ENCODE results near the gene LRMDA. TPM values are rescaled to one million over a fixed set of nuclear protein-coding genes. Genes with fewer than 3 reads are reported as not detected.

Gene LRMDA
- total and polyA plus RNA-seq, 2 donors (not counting 3 experiments of a cell fraction or from before 2014, with no cell fraction given), result 9.7 to 18.0 TPM

- Histone ChIP-seq H3K9ac (replicated peaks; ENCODE audit: extremely low read depth, insufficient read depth, low read length) (no peak overlapping the region), H3K9me1 (replicated peaks; ENCODE audit: control insufficient read depth, extremely low read depth, insufficient read depth, low read length) (no peaks in the 10 kb centered on the region), H2AFZ (ENCODE audit: low read depth, low read length) (no peak overlapping the region), H3K79me2 (ENCODE audit: control insufficient read depth, insufficient read depth, low read length) (no peaks in the 10 kb centered on the region), H4K20me1 (replicated peaks; ENCODE audit: control insufficient read depth, extremely low read depth, insufficient read depth, low read length) (no peaks in the 10 kb centered on the region), H3K9me3 (replicated peaks; ENCODE audit: control insufficient read depth, insufficient read depth, low read length) (no peaks in the 10 kb centered on the region), H3K4me1 (ENCODE audit: control insufficient read depth, extremely low read depth, insufficient read depth, low read length) (no peaks in the 10 kb centered on the region), H3K27me3 (ENCODE audit: control insufficient read depth in 2 of 2, insufficient read depth in 2 of 2, low read length in 2 of 2) (no peaks in the 10 kb centered on the region), H3K36me3 (ENCODE audit: control insufficient read depth in 2 of 2, extremely low read depth in 1 of 2, insufficient read depth in 2 of 2, low read length in 2 of 2) (no peaks in the 10 kb centered on the region), H3K4me2 (ENCODE audit: insufficient read depth, low read length) (no peak overlapping the region), H3K27ac (ENCODE audit: insufficient read depth, low read depth, low read length) (no peak overlapping the region), H3K4me3 (replicated peaks in 1 of 3; ENCODE audit: insufficient read depth in 1 of 3, low read depth in 1 of 3, low read length in 3 of 3) (no peak overlapping the region)
- intact Hi-C loops (cut with micrococcal nuclease) (no loop called here), dilution Hi-C loops (cut with MboI; ENCODE audit: extremely low pct_ligation_motif_present, low sequenced_read_pairs) (no loop called here)
- no peak for TF ChIP-seq GATA2 (IDR thresholded peaks at IDR 0.05; ENCODE audit: insufficient read depth, insufficient read length, low read depth, low read length)
- no peak for TF ChIP-seq POLR2AphosphoS5 (IDR thresholded peaks at IDR 0.05; ENCODE audit: insufficient read depth, low read depth, low read length)
- TF ChIP-seq EZH2 (IDR thresholded peaks at IDR 0.05; ENCODE audit: borderline replicate concordance, low read depth, low read length, severe bottlenecking), result no peak
- no peak for TF ChIP-seq MAX (IDR thresholded peaks at IDR 0.05; ENCODE audit: insufficient read depth, insufficient read length)
- FAIRE-seq, result no peak
- POLR2A ChIA-PET, result no interaction called here
- no peak for DNase-seq (ENCODE audit: low read depth, low spot score)
- no TSS peak for BruUV-seq (replicated peaks)
- CTCF ChIA-PET, result interaction anchor here (1.4 kb wide), 1 partner anchor 15 kb away, joined by 4 read pairs; no protein-coding TSS in a partner anchor
Measured at GRCh38 chr10:75803121-75803520, 371.7 kb downstream of the LRMDA start.

GRCh38 chr10:75803816-75804552, 372.6 kb downstream of the LRMDA start:
- Histone ChIP-seq H2AFZ (ENCODE audit: low read depth, low read length) (no peak overlapping the region), H4K20me1 (replicated peaks; ENCODE audit: control insufficient read depth, extremely low read depth, insufficient read depth, low read length) (no peaks in the 10 kb centered on the region), H3K9me1 (replicated peaks; ENCODE audit: control insufficient read depth, extremely low read depth, insufficient read depth, low read length) (no peaks in the 10 kb centered on the region), H3K36me3 (ENCODE audit: control insufficient read depth in 2 of 2, extremely low read depth in 1 of 2, insufficient read depth in 2 of 2, low read length in 2 of 2) (no peaks in the 10 kb centered on the region), H3K4me2 (ENCODE audit: insufficient read depth, low read length) (no peak overlapping the region), H3K9me3 (replicated peaks; ENCODE audit: control insufficient read depth, insufficient read depth, low read length) (no peaks in the 10 kb centered on the region), H3K27me3 (ENCODE audit: control insufficient read depth in 2 of 2, insufficient read depth in 2 of 2, low read length in 2 of 2) (no peaks in the 10 kb centered on the region), H3K4me3 (replicated peaks in 1 of 3; ENCODE audit: insufficient read depth in 1 of 3, low read depth in 1 of 3, low read length in 3 of 3) (no peak overlapping the region), H3K79me2 (ENCODE audit: control insufficient read depth, insufficient read depth, low read length) (no peaks in the 10 kb centered on the region), H3K27ac (ENCODE audit: insufficient read depth, low read depth, low read length) (no peak overlapping the region), H3K9ac (replicated peaks; ENCODE audit: extremely low read depth, insufficient read depth, low read length) (no peak overlapping the region), H3K4me1 (ENCODE audit: control insufficient read depth, extremely low read depth, insufficient read depth, low read length) (no peaks in the 10 kb centered on the region)
- FAIRE-seq, result no peak
- intact Hi-C loops (cut with micrococcal nuclease) (no loop called here), dilution Hi-C loops (cut with MboI; ENCODE audit: extremely low pct_ligation_motif_present, low sequenced_read_pairs) (no loop called here)
- DNase-seq (ENCODE audit: low read depth, low spot score), result no peak
- no TSS peak for BruUV-seq (replicated peaks)
- TF ChIP-seq POLR2AphosphoS5 (IDR thresholded peaks at IDR 0.05; ENCODE audit: insufficient read depth, low read depth, low read length), result no peak
- no peak for TF ChIP-seq CTCF (IDR thresholded peaks at IDR 0.05; ENCODE audit: extremely low read depth in 1 of 2, insufficient read depth in 1 of 2, low read depth in 1 of 2, low read length in 2 of 2)
- TF ChIP-seq JUN (IDR thresholded peaks at IDR 0.05; ENCODE audit: borderline replicate concordance, insufficient read depth, insufficient read length, low read depth), result no peak
- no peak for TF ChIP-seq MAX (IDR thresholded peaks at IDR 0.05; ENCODE audit: insufficient read depth, insufficient read length)
- no peak for TF ChIP-seq FOS (IDR thresholded peaks at IDR 0.05; ENCODE audit: borderline replicate concordance, insufficient read depth, low read length)
- TF ChIP-seq EZH2 (IDR thresholded peaks at IDR 0.05; ENCODE audit: borderline replicate concordance, low read depth, low read length, severe bottlenecking), result no peak
- TF ChIP-seq GATA2 (IDR thresholded peaks at IDR 0.05; ENCODE audit: insufficient read depth, insufficient read length, low read depth, low read length), result no peak
- no peak for TF ChIP-seq MYC (IDR thresholded peaks at IDR 0.05; ENCODE audit: low read depth, low read length)
- no peak for TF ChIP-seq POLR2A (IDR thresholded peaks at IDR 0.05; ENCODE audit: low read depth, low read length)
- POLR2A ChIA-PET, result no interaction called here
- CTCF ChIA-PET, result no interaction called here
